ENCODE results near the gene NCOA5. TPM values are rescaled to one million over a fixed set of nuclear protein-coding genes. Genes with fewer than 3 reads are reported as not detected.
A peak's percentile ranks its signal among the peaks of the same experiment; 100 is the strongest.

NCOA5 gene
- total and polyA plus RNA-seq, 8 donors: 20.6 to 55.0 (median 49.3) TPM

DNA sequence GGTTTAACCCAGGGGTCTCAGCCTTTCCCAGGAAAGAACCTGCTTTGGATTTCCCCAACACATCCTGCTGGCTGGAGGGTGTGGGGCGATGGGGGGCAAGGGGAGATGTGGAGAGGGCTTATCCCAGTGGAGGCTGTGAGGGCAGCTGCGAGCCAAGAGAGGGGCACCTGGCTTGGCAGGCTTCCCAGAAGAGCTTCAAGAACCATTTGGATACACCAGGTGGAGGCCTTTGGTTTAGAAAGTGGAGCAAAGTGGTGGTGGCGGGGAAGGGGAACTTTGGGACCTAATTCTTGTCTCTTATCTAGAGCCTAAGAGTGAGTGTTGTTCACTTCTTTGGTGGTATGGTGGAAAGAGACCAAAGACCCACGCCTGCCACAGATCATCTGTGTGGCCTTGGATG lies 40.8 kb upstream of the NCOA5 start:
- ATAC-seq (no peak), DNase-seq (no peak)
- TF ChIP-seq, protein P1, sequence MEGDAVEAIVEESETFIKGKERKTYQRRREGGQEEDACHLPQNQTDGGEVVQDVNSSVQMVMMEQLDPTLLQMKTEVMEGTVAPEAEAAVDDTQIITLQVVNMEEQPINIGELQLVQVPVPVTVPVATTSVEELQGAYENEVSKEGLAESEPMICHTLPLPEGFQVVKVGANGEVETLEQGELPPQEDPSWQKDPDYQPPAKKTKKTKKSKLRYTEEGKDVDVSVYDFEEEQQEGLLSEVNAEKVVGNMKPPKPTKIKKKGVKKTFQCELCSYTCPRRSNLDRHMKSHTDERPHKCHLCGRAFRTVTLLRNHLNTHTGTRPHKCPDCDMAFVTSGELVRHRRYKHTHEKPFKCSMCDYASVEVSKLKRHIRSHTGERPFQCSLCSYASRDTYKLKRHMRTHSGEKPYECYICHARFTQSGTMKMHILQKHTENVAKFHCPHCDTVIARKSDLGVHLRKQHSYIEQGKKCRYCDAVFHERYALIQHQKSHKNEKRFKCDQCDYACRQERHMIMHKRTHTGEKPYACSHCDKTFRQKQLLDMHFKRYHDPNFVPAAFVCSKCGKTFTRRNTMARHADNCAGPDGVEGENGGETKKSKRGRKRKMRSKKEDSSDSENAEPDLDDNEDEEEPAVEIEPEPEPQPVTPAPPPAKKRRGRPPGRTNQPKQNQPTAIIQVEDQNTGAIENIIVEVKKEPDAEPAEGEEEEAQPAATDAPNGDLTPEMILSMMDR (IDR thresholded peaks at IDR 0.05): no peak
- Histone ChIP-seq H3K4me3 (no peak overlapping the region), H3K4me1 (no peaks in the 10 kb centered on the region), H3K27ac (no peak overlapping the region), H3K9me3 (no peaks in the 10 kb centered on the region), H3K36me3 (peaks cover 0 to 34% of the 10 kb centered on the region in 2 donors), H3K27me3 (peaks cover 0 to 51% of the 10 kb centered on the region in 2 donors)
- intact Hi-C loops (cut with DNase I): no loop called here

DNA sequence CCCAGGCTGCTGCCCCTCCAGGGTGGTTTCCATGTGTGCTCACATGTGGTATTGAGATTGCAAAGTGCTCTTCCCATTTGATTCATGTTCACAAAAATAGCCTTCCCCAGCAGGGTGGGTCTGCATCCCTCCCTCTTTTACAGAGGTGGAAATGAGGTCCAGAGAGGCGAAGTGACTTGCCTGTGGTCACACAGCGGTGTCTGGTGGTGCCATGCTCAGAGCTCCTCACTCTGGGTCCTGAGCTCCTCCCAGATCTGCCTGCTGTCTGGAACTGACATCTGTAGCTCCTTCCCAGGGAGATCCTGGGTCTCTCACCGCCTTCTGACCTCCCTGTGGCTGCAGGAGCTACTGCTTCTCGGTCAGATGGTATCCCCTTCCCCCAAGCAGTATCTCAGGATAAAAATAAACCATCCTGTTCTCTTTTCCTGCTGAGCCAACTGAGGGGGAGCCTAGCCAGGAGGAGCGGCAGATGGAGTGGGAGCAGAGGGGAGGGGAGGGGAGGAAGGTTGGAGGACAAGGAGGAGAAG lies 40.3 kb upstream of the NCOA5 start:
- Histone ChIP-seq H3K9me3 (no peaks in the 10 kb centered on the region), H3K4me1 (no peaks in the 10 kb centered on the region), H3K4me3 (no peak overlapping the region), H3K27me3 (peaks cover 0 to 46% of the 10 kb centered on the region in 2 donors), H3K27ac (no peak overlapping the region), H3K36me3 (peaks cover 0 to 39% of the 10 kb centered on the region in 2 donors)
- ATAC-seq (no peak), DNase-seq (no peak)
- TF ChIP-seq, protein P1 (IDR thresholded peaks at IDR 0.05): no peak
- intact Hi-C loops (cut with DNase I): no loop called here

DNA sequence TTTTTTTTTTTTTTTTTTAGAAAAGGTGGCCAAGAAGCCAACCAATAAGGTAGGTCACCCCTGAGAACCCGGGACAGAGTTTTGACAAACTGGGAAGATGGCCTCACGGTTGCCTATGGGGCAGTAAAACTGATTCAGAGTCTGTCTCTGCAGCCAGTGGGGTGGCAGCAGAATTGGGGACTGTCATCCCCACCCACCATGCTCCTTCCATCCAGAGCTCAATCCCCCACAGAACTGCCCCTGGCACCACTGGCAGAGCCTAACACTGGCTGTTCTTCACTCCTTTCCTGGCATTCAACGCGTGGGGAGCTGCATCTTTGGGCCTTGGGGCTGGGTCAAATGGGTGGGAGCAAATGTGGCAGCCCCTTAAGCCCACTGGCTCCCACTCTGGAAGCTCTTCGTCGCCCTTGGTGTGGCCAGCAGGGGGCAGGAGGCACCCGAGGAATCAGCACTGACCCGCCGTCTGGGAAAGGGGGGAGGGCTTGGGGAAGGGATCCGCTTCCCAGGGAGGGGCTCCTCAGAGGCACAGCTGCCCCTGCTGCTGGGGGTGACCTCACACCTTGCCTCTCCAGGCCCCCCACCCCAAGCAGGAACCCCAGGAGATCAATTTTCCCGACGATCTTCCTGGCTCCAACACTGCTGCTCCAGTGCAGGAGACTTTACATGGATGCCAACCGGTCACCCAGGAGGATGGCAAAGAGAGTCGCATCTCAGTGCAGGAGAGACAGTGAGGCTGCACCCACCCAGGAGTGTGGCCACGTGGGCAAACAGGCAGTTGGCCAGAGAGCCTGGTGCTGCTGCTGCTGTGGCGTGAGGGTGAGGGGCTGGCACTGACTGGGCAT lies 38.8 kb upstream of the NCOA5 start:
- TF ChIP-seq, protein P1 (IDR thresholded peaks at IDR 0.05): peak in 1 of 2 donors; percentile 43
- Histone ChIP-seq H3K4me3 (no peak overlapping the region), H3K36me3 (peaks cover 0 to 52% of the 10 kb centered on the region in 2 donors), H3K4me1 (no peaks in the 10 kb centered on the region), H3K9me3 (no peaks in the 10 kb centered on the region), H3K27me3 (peaks cover 0 to 31% of the 10 kb centered on the region in 2 donors), H3K27ac (no peak overlapping the region)
- ATAC-seq: peak; percentile 31
- peak in 1 of 4 donors; percentile 31 for DNase-seq
- intact Hi-C loops (cut with DNase I): no loop called here

DNA sequence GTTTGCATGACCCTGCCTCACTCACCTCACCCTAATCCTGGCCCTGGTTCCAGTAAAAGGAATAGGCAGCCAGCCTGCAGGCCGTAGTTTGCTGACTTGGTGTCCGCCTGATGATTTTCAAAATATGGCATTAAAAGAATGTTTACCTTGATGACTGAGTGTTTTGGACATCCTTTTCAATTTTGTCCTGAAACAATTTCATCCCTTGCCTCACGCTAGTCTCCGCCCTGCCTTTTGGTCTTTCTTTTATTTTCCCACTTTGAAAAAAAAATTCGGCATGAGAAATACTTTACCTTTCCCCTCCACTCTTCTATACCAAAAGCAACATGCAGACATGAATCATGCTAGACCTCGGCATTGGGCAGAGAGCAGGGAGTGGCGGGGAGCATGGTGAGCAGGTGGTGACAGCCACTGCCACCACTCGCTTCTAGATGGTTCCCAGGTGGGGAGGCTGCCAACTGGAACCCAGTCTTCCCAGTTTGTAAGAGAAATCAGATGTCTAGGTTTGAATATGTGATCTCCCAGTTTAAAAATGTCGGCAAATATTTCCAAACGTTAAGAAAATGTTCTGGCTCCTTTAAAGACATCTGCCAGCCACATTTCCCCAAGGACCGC lies 37.7 kb upstream of the NCOA5 start:
- Histone ChIP-seq H3K36me3 (peaks cover 0 to 63% of the 10 kb centered on the region in 2 donors), H3K4me3 (no peak overlapping the region), H3K27me3 (peaks cover 0 to 22% of the 10 kb centered on the region in 2 donors), H3K27ac (no peak overlapping the region), H3K9me3 (no peaks in the 10 kb centered on the region), H3K4me1 (peaks cover 0 to 9% of the 10 kb centered on the region in 2 donors)
- TF ChIP-seq, protein P1 (IDR thresholded peaks at IDR 0.05): no peak
- DNase-seq (peak in 1 of 4 donors; percentile 6), ATAC-seq (no peak)
- intact Hi-C loops (cut with DNase I): no loop called here
